GM12874 (cell line): ENCODE results near the gene CD300C.

Experiments used
- CTCF ChIP-seq: IDR thresholded peaks from 2 replicates; pipeline ENCODE4 v1.5.1; 2011; ENCODE audit warnings: low read depth, mild to moderate bottlenecking, control low read depth, low read length, moderate library complexity; ENCODE audit not compliant: insufficient read depth

Gene CD300C

GRCh38 chr17:74514632-74515334, 31.1 kb downstream of the CD300C start:
- TF ChIP-seq CTCF: no peak

GRCh38 chr17:74513987-74514631, 31.8 kb downstream of the CD300C start:
- TF ChIP-seq CTCF: no peak

- TF ChIP-seq CTCF: no peak
Measured at GRCh38 chr17:74512624-74513091, 33.3 kb downstream of the CD300C start.

GRCh38 chr17:74512036-74512435, 33.9 kb downstream of the CD300C start:
- no peak for TF ChIP-seq CTCF

GRCh38 chr17:74508156-74508555, 37.8 kb downstream of the CD300C start:
- no peak for TF ChIP-seq CTCF

GRCh38 chr17:74502861-74503260, 43.1 kb downstream of the CD300C start:
- TF ChIP-seq CTCF: no peak

- no peak for TF ChIP-seq CTCF
Measured at GRCh38 chr17:74499992-74500391, 45.9 kb downstream of the CD300C start.
